ENCODE measurements around the gene DNAH12. TPM values are rescaled to one million over a fixed set of nuclear protein-coding genes. Genes with fewer than 3 reads are reported as not detected.
A peak's percentile ranks its signal among the peaks of the same experiment; 100 is the strongest.
"Not testable (repeated sequence)": the region's sequence is repeated elsewhere in the genome, so short reads cannot be mapped to it uniquely, and the experiment has no call there.

DNAH12 gene
- total and polyA plus RNA-seq, 2 of the 13 experiments (the other 11 are each of a cell fraction or from before 2014, with no cell fraction given): 0.11 TPM

- TF ChIP-seq, protein P1, sequence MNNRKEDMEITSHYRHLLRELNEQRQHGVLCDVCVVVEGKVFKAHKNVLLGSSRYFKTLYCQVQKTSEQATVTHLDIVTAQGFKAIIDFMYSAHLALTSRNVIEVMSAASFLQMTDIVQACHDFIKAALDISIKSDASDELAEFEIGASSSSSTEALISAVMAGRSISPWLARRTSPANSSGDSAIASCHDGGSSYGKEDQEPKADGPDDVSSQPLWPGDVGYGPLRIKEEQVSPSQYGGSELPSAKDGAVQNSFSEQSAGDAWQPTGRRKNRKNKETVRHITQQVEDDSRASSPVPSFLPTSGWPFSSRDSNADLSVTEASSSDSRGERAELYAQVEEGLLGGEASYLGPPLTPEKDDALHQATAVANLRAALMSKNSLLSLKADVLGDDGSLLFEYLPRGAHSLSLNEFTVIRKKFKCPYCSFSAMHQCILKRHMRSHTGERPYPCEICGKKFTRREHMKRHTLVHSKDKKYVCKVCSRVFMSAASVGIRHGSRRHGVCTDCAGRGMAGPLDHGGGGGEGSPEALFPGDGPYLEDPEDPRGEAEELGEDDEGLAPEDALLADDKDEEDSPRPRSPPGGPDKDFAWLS (CRISPR knock-in tag; IDR thresholded peaks at IDR 0.05; ENCODE audit: borderline replicate concordance): no peak
- no peak for TF ChIP-seq CENPBD1 (CRISPR knock-in tag; IDR thresholded peaks at IDR 0.05; ENCODE audit: borderline replicate concordance, low read depth)
Observed at GRCh38 chr3:57382933-57383332, 161.2 kb downstream of the DNAH12 start (continued).

DNA sequence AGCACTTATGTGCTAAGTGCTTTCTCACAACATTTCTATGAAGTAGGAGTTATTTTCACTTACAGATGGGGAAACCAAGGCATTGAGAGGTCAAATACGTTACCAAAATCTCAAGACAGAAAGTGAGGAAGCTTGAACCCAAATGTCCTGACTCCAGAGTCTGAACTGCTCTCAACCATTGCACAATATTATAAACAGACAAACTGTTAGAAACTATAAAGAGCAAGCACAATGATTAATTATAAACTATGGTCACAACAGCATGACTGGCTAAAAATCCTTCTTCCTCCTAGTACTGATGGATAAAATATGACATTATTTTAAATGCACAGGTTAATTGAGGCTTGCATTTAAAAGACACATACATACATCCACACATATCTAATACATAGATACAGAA lies 173.8 kb downstream of the DNAH12 start:
- 0% methylated on average over 1 of the region's 1 CpG for WGBS (ENCODE audit: low lambda C conversion rate)
- intact Hi-C loops (cut with micrococcal nuclease; ENCODE audit: unreplicated experiment): no loop called here
- Histone ChIP-seq H3K36me3 (replicated peaks in 1 of 2; ENCODE audit: control insufficient read depth in 1 of 2, insufficient read depth in 2 of 2, low read length in 2 of 2) (no peaks in the 10 kb centered on the region), H3K27me3 (ENCODE audit: control insufficient read depth in 1 of 2, insufficient read depth in 2 of 2, low read length in 2 of 2) (no peaks in the 10 kb centered on the region), H4K20me1 (ENCODE audit: insufficient read depth, low read length) (no peaks in the 10 kb centered on the region), H3K79me2 (ENCODE audit: insufficient read depth, low read length) (no peaks in the 10 kb centered on the region), H3K4me1 (ENCODE audit: insufficient read depth, low read length) (no peaks in the 10 kb centered on the region), H3K4me3 (replicated peaks in 1 of 3; ENCODE audit: insufficient read depth in 1 of 3, low read depth in 2 of 3, low read length in 3 of 3) (no peak overlapping the region), H2AFZ (ENCODE audit: low read length) (no peak overlapping the region), H3K4me2 (ENCODE audit: low read depth, low read length) (no peak overlapping the region), H3K9ac (ENCODE audit: insufficient read depth, low read depth, low read length) (no peak overlapping the region), H3K9me3 (ENCODE audit: low read length) (no peaks in the 10 kb centered on the region), H3K27ac (ENCODE audit: extremely low read length, insufficient read depth, low read length) (no peak overlapping the region)
- BruUV-seq (replicated peaks): no TSS peak
- ChIA-PET CTCF (ENCODE audit: low intra/inter-chr PET ratio, low total read pairs) (no interaction called here), POLR2A (no interaction called here)
- ATAC-seq: no peak
- no peak for DNase-seq (ENCODE audit: low spot score)
- no peak for FAIRE-seq
- in situ Hi-C loops (cut with HindIII; ENCODE audit: extremely low pct_ligation_motif_present, low pct_unique_long_range_greater_than_20kb): no loop called here
- TF ChIP-seq SMAD1 (CRISPR knock-in tag; IDR thresholded peaks at IDR 0.05; ENCODE audit: borderline replicate concordance, low read depth): no peak
- TF ChIP-seq CEBPB (IDR thresholded peaks at IDR 0.05; ENCODE audit: borderline replicate concordance, low read depth, low read length): peak; percentile 53; the same call in 1 of the 2 replicates

GRCh38 chr3:57365089-57365488 lies 179.1 kb downstream of the DNAH12 start:
- H3K27me3 ChIP-seq (ENCODE audit: control insufficient read depth in 1 of 2, insufficient read depth in 2 of 2, low read length in 2 of 2); H3K4me1 ChIP-seq (ENCODE audit: insufficient read depth, low read length); FAIRE-seq; ATAC-seq; POLR2A ChIA-PET; BruUV-seq (replicated peaks); H4K20me1 ChIP-seq (ENCODE audit: insufficient read depth, low read length); intact Hi-C loops (cut with micrococcal nuclease; ENCODE audit: unreplicated experiment); CTCF ChIA-PET (ENCODE audit: low intra/inter-chr PET ratio, low total read pairs); H3K27ac ChIP-seq (ENCODE audit: extremely low read length, insufficient read depth, low read length); H3K79me2 ChIP-seq (ENCODE audit: insufficient read depth, low read length); DNase-seq (ENCODE audit: low spot score); H2AFZ ChIP-seq (ENCODE audit: low read length); H3K36me3 ChIP-seq (replicated peaks in 1 of 2; ENCODE audit: control insufficient read depth in 1 of 2, insufficient read depth in 2 of 2, low read length in 2 of 2); H3K9ac ChIP-seq (ENCODE audit: insufficient read depth, low read depth, low read length); H3K4me2 ChIP-seq (ENCODE audit: low read depth, low read length); in situ Hi-C loops (cut with HindIII; ENCODE audit: extremely low pct_ligation_motif_present, low pct_unique_long_range_greater_than_20kb); H3K4me3 ChIP-seq (replicated peaks in 1 of 3; ENCODE audit: insufficient read depth in 1 of 3, low read depth in 2 of 3, low read length in 3 of 3); H3K9me3 ChIP-seq (ENCODE audit: low read length): not testable (repeated sequence)
- WGBS (ENCODE audit: low lambda C conversion rate): 20% methylated on average over 2 of the region's 2 CpGs

DNA sequence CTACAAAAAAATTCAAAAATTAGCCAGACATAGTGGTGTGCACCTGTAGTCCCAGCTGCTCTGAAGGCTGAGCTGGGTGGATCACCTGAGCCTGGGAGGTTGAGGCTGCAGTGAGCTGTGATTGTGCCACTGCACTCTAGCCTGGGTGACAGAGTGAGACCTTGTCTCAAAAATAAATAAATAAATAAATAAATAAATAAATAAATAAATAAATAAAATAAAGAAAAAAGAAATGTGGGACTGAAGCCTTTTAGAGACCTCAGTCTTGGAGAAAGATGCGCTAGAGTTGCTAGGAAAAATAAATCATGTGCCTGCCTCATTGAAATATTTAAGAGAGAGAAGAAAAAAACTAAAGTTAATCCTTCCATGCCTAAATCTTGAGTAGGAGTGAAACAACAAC lies 187.9 kb downstream of the DNAH12 start:
- DNase-seq (ENCODE audit: low spot score); H3K36me3 ChIP-seq (replicated peaks in 1 of 2; ENCODE audit: control insufficient read depth in 1 of 2, insufficient read depth in 2 of 2, low read length in 2 of 2); H3K27ac ChIP-seq (ENCODE audit: extremely low read length, insufficient read depth, low read length); FAIRE-seq; H3K4me3 ChIP-seq (replicated peaks in 1 of 3; ENCODE audit: insufficient read depth in 1 of 3, low read depth in 2 of 3, low read length in 3 of 3); H3K79me2 ChIP-seq (ENCODE audit: insufficient read depth, low read length); H3K9me3 ChIP-seq (ENCODE audit: low read length); H4K20me1 ChIP-seq (ENCODE audit: insufficient read depth, low read length); in situ Hi-C loops (cut with HindIII; ENCODE audit: extremely low pct_ligation_motif_present, low pct_unique_long_range_greater_than_20kb); ATAC-seq; H2AFZ ChIP-seq (ENCODE audit: low read length); CTCF ChIA-PET (ENCODE audit: low intra/inter-chr PET ratio, low total read pairs); BruUV-seq (replicated peaks); H3K9ac ChIP-seq (ENCODE audit: insufficient read depth, low read depth, low read length); H3K4me1 ChIP-seq (ENCODE audit: insufficient read depth, low read length); POLR2A ChIA-PET; H3K27me3 ChIP-seq (ENCODE audit: control insufficient read depth in 1 of 2, insufficient read depth in 2 of 2, low read length in 2 of 2); H3K4me2 ChIP-seq (ENCODE audit: low read depth, low read length); intact Hi-C loops (cut with micrococcal nuclease; ENCODE audit: unreplicated experiment): not testable (repeated sequence)
- WGBS (ENCODE audit: low lambda C conversion rate): 95% methylated on average over 1 of the region's 1 CpG

Data from HepG2 (cell line).